H9 (cell line): Measurements from ENCODE around the gene CACNA1A. TPM values are rescaled to one million over a fixed set of nuclear protein-coding genes. Genes with fewer than 3 reads are reported as not detected.

ENCODE experiments used
- DNase-seq: peaks from one replicate; pipeline ENCODE4 v3.0.0-alpha.2; 2017
- H2AFZ ChIP-seq: one replicate; pipeline ENCODE4 v1.6.1; 2013; ENCODE audit warnings: mild to moderate bottlenecking, low read length, control low read depth, moderate library complexity
- H2AK5ac ChIP-seq: 2 replicates; pipeline ENCODE4 v1.6.1; 2013; ENCODE audit warnings: low read length, control low read depth, mixed read lengths; ENCODE audit not compliant: insufficient read length
- H2BK120ac ChIP-seq: one replicate; pipeline ENCODE4 v1.6.1; 2013; ENCODE audit warnings: low read depth, mild to moderate bottlenecking, low read length, control low read depth, inconsistent platforms; ENCODE audit not compliant: poor library complexity, severe bottlenecking
- H2BK12ac ChIP-seq: 2 replicates; pipeline ENCODE4 v1.6.1; 2013; ENCODE audit warnings: low read length, control low read depth, mixed read lengths, low read depth; ENCODE audit not compliant: insufficient read length
- H2BK15ac ChIP-seq: 2 replicates; pipeline ENCODE4 v1.6.1; 2013; ENCODE audit warnings: low read depth, low read length, control low read depth
- H2BK20ac ChIP-seq: one replicate; pipeline ENCODE4 v1.6.1; 2013; ENCODE audit warnings: low read depth, mild to moderate bottlenecking, low read length, control low read depth, inconsistent platforms; ENCODE audit not compliant: poor library complexity, severe bottlenecking
- H2BK5ac ChIP-seq: 2 replicates; pipeline ENCODE4 v1.6.1; 2013; ENCODE audit warnings: low read length, control low read depth, mixed read lengths; ENCODE audit not compliant: insufficient read length
- H3K14ac ChIP-seq: 2 replicates; pipeline ENCODE4 v1.6.1; 2013; ENCODE audit warnings: low read length, control low read depth; ENCODE audit not compliant: insufficient read depth
- H3K18ac ChIP-seq: 2 replicates; pipeline ENCODE4 v1.6.1; 2013; ENCODE audit warnings: low read depth, mild to moderate bottlenecking, mixed read lengths, low read length, control low read depth; ENCODE audit not compliant: insufficient read length
- H3K23ac ChIP-seq: 2 replicates; pipeline ENCODE4 v1.6.1; 2013; ENCODE audit warnings: low read length, control low read depth, mixed read lengths, low read depth; ENCODE audit not compliant: insufficient read length
- H3K23me2 ChIP-seq: 2 replicates; pipeline ENCODE4 v1.6.1; 2013; ENCODE audit warnings: low read depth, mild to moderate bottlenecking, mixed read lengths, low read length, control low read depth; ENCODE audit not compliant: insufficient read length, poor library complexity, severe bottlenecking
- H3K27ac ChIP-seq: 2 replicates; pipeline ENCODE4 v1.5.1; 2013; ENCODE audit warnings: low read length, control low read depth, mixed read lengths, low read depth; ENCODE audit not compliant: insufficient read length
- H3K27me3 ChIP-seq: 2 replicates; pipeline ENCODE4 v1.6.1; 2013; ENCODE audit warnings: low read length, control low read depth, inconsistent platforms; ENCODE audit not compliant: insufficient read depth
- H3K4ac ChIP-seq: 2 replicates; pipeline ENCODE4 v1.6.1; 2013; ENCODE audit warnings: low read depth, mild to moderate bottlenecking, control low read depth, inconsistent platforms, low read length, moderate library complexity
- H3K4me1 ChIP-seq: 2 replicates; pipeline ENCODE4 v1.6.1; 2013; ENCODE audit warnings: low read length, control low read depth, inconsistent platforms; ENCODE audit not compliant: insufficient read depth
- H3K4me2 ChIP-seq: 2 replicates; pipeline ENCODE4 v1.6.1; 2013; ENCODE audit warnings: low read length, control low read depth, mixed read lengths; ENCODE audit not compliant: insufficient read length, insufficient read depth
- H3K56ac ChIP-seq: 2 replicates; pipeline ENCODE4 v1.6.1; 2013; ENCODE audit warnings: low read depth, mild to moderate bottlenecking, mixed read lengths, low read length, control low read depth; ENCODE audit not compliant: insufficient read length
- H3K79me1 ChIP-seq: 2 replicates; pipeline ENCODE4 v1.6.1; 2013; ENCODE audit warnings: low read depth, mild to moderate bottlenecking, moderate library complexity, low read length, control low read depth, inconsistent platforms; ENCODE audit not compliant: insufficient read depth, poor library complexity, severe bottlenecking
- H3K79me2 ChIP-seq: 2 replicates; pipeline ENCODE4 v1.6.1; 2013; ENCODE audit warnings: low read length, control low read depth, inconsistent platforms; ENCODE audit not compliant: insufficient read depth
- H3K9ac ChIP-seq: 2 replicates; pipeline ENCODE4 v1.6.1; 2013; ENCODE audit warnings: low read length, control low read depth, mixed read lengths; ENCODE audit not compliant: insufficient read length; ENCODE audit errors: extremely low read depth
- H3K9me3 ChIP-seq: one replicate; pipeline ENCODE4 v1.6.1; 2013; ENCODE audit warnings: low read depth, low read length, inconsistent platforms; ENCODE audit not compliant: control insufficient read depth
- H3T11ph ChIP-seq: one replicate; pipeline ENCODE4 v1.6.1; 2013; ENCODE audit warnings: mild to moderate bottlenecking, low read length, control low read depth, inconsistent platforms
- H4K20me1 ChIP-seq: one replicate; pipeline ENCODE4 v1.6.1; 2013; ENCODE audit not compliant: control insufficient read depth, insufficient read length, insufficient read depth
- H4K5ac ChIP-seq: 2 replicates; pipeline ENCODE4 v1.6.1; 2013; ENCODE audit warnings: low read depth, mild to moderate bottlenecking, mixed read lengths, low read length, control low read depth; ENCODE audit not compliant: insufficient read length
- H4K8ac ChIP-seq: replicated peaks from 2 replicates; pipeline ENCODE4 v1.6.1; 2013; ENCODE audit warnings: low read length, control low read depth, mixed read lengths, low read depth; ENCODE audit not compliant: insufficient read length
- H4K91ac ChIP-seq: 2 replicates; pipeline ENCODE4 v1.6.1; 2013; ENCODE audit warnings: low read depth, mild to moderate bottlenecking, moderate library complexity, mixed read lengths, low read length, control low read depth; ENCODE audit not compliant: insufficient read length
- H3K27ac Mint-ChIP-seq, 3 experiments: 2 replicates in 2 of 3; 3 replicates in 1 of 3; pipeline ENCODE4 v1.8.0; 2020 to 2021; ENCODE audit warnings: mixed read lengths in 3 of 3, mild to moderate bottlenecking in 1 of 3, moderate library complexity in 1 of 3
- H3K27me3 Mint-ChIP-seq: 2 replicates; pipeline ENCODE4 v1.8.0; 2021; ENCODE audit warnings: low read depth, mild to moderate bottlenecking, moderate library complexity, mixed read lengths
- H3K36me3 Mint-ChIP-seq, 3 experiments: 2 replicates in 2 of 3; 3 replicates in 1 of 3; pipeline ENCODE4 v1.8.0; 2020 to 2021; ENCODE audit warnings: low read depth in 3 of 3, mixed read lengths in 3 of 3; ENCODE audit not compliant: insufficient read depth in 1 of 3
- H3K4me1 Mint-ChIP-seq, 2 experiments: 2 replicates each; pipeline ENCODE4 v1.8.0; 2020; ENCODE audit warnings: mixed read lengths in 2 of 2
- H3K4me3 Mint-ChIP-seq, 2 experiments: 2 replicates in 1 of 2; 3 replicates in 1 of 2; pipeline ENCODE4 v1.8.0; 2020 to 2021; ENCODE audit warnings: mild to moderate bottlenecking in 2 of 2, mixed read lengths in 2 of 2, moderate library complexity in 1 of 2
- H3K9me3 Mint-ChIP-seq, 2 experiments: 2 replicates in 1 of 2; 3 replicates in 1 of 2; pipeline ENCODE4 v1.8.0; 2020; ENCODE audit warnings: mild to moderate bottlenecking in 2 of 2, mixed read lengths in 2 of 2, moderate library complexity in 1 of 2
- WGBS: extraction: QIAGEN DNeasy Blood & Tissue Kit; methylation state at CpG from one replicate; pipeline ENCODE4 v1.1.7; 2013; ENCODE audit warnings: missing lambda C conversion rate, low lambda C conversion rate, mixed read lengths; ENCODE audit not compliant: insufficient read length; ENCODE audit errors: extremely low coverage; 5-methylcytosine and 5-hydroxymethylcytosine counted together
- total RNA-seq: library from RNA; stranded (reverse); gene quantifications from 2 replicates; pipeline ENCODE4 v1.2.1, GENCODE V29; 2021
- TF ChIP-seq, protein P1 (sequence below): fragments of 200-600 bp; sonication (generic); conservative IDR thresholded peaks from 3 replicates; pipeline ENCODE4 v1.8.0; 2021; ENCODE audit warnings: antibody characterized with exemption, mild to moderate bottlenecking

CACNA1A gene
- total RNA-seq, 1 experiment from 2014 or later, result 8.0 TPM

DNA sequence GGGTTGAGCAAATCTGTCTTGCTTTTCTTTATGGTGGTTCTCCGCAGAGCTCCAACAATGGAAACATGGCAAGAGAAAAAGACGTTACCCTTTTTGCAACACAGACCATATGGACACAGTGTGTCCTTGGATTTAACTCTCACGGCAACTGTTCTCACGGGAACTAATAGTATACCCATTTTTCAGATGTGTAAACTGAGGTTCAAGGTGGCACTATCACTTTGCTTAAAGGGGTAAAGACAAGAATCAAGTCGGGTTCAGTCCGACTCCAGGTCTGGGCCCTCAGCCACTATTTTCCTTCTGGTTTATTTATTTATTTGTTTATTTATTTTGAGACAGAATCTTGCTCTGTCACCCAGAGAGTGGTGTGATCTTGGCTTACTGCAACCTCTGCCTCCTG lies 176.0 kb downstream of the CACNA1A start:
- H2BK12ac ChIP-seq, result no peak overlapping the region
- no peak overlapping the region for H3T11ph ChIP-seq
- H3K4me2 ChIP-seq, result no peak overlapping the region
- Mint-ChIP-seq H3K9me3 (no peaks in the 10 kb centered on the region), H3K4me1 (no peaks in the 10 kb centered on the region), H3K27me3 (peaks cover 8% of the 10 kb centered on the region), H3K36me3 (peaks cover 5 to 18% (median 8%) of the 10 kb centered on the region in 3 experiments; a peak in 5 of 7 replicates), H3K27ac (no peak overlapping the region), H3K4me3 (no peak overlapping the region)
- H2BK20ac ChIP-seq, result no peak overlapping the region
- no peak overlapping the region for H2AFZ ChIP-seq
- H3K79me1 ChIP-seq, result no peaks in the 10 kb centered on the region
- no peaks in the 10 kb centered on the region for H3K23me2 ChIP-seq
- no peak overlapping the region for H3K18ac ChIP-seq
- H2AK5ac ChIP-seq, result no peak overlapping the region
- DNase-seq, result no peak
- no peak overlapping the region for H2BK15ac ChIP-seq
- H3K56ac ChIP-seq, result no peak overlapping the region
- no peak overlapping the region for H4K8ac ChIP-seq
- H3K79me2 ChIP-seq, result no peaks in the 10 kb centered on the region
- H4K20me1 ChIP-seq, result no peaks in the 10 kb centered on the region
- H3K27ac ChIP-seq, result no peak overlapping the region
- H3K9me3 ChIP-seq, result no peaks in the 10 kb centered on the region
- H3K27me3 ChIP-seq, result no peaks in the 10 kb centered on the region
- no peak overlapping the region for H4K5ac ChIP-seq
- no peaks in the 10 kb centered on the region for H3K4me1 ChIP-seq
- H3K9ac ChIP-seq, result no peak overlapping the region
- no peak overlapping the region; the same call in 1 of the 2 replicates for H3K14ac ChIP-seq
- no CpG with 5 or more reads among the region's 6 CpGs for WGBS
- no peak overlapping the region for H2BK5ac ChIP-seq
- TF ChIP-seq, protein P1, sequence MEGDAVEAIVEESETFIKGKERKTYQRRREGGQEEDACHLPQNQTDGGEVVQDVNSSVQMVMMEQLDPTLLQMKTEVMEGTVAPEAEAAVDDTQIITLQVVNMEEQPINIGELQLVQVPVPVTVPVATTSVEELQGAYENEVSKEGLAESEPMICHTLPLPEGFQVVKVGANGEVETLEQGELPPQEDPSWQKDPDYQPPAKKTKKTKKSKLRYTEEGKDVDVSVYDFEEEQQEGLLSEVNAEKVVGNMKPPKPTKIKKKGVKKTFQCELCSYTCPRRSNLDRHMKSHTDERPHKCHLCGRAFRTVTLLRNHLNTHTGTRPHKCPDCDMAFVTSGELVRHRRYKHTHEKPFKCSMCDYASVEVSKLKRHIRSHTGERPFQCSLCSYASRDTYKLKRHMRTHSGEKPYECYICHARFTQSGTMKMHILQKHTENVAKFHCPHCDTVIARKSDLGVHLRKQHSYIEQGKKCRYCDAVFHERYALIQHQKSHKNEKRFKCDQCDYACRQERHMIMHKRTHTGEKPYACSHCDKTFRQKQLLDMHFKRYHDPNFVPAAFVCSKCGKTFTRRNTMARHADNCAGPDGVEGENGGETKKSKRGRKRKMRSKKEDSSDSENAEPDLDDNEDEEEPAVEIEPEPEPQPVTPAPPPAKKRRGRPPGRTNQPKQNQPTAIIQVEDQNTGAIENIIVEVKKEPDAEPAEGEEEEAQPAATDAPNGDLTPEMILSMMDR, result no peak
- no peak overlapping the region for H2BK120ac ChIP-seq
- H4K91ac ChIP-seq, result no peak overlapping the region
- H3K23ac ChIP-seq, result no peak overlapping the region
- H3K4ac ChIP-seq, result no peak overlapping the region
